CD4-positive, alpha-beta T cell treated with Interleukin-6 for 4 hours (primary cell): ENCODE results near the gene CA6.
A peak's percentile ranks its signal among the peaks of the same experiment; 100 is the strongest.
"Not testable (repeated sequence)": the region's sequence is repeated elsewhere in the genome, so short reads cannot be mapped to it uniquely, and the experiment has no call there.

Experiments
- DNase-seq: peaks from one replicate; pipeline ENCODE4 v3.0.0-alpha.2; 2020; ENCODE audit warnings: mixed read lengths

Gene CA6

GRCh38 chr1:8945568-8945967 lies at the start of gene CA6:
Gene CA6 (plus strand): TSS chr1:8945868. CDS start chr1:8945887, 19 bp downstream.
- DNase-seq, result no peak

- DNase-seq, result not testable (repeated sequence)
These were observed 48.9 kb upstream of the CA6 start for GRCh38 chr1:8896775-8897174.

GRCh38 chr1:8897505-8897904 lies 48.2 kb upstream of the CA6 start:
- DNase-seq, result not testable (repeated sequence)

- DNase-seq, result not testable (repeated sequence)
These were observed 47.2 kb upstream of the CA6 start for GRCh38 chr1:8898418-8898817.

- DNase-seq, result no peak
These were observed 46.6 kb upstream of the CA6 start for GRCh38 chr1:8899046-8899445.

- DNase-seq, result not testable (repeated sequence)
These were observed 45.0 kb upstream of the CA6 start for GRCh38 chr1:8900684-8901083.

GRCh38 chr1:8902765-8903164 lies 42.9 kb upstream of the CA6 start:
- DNase-seq, result no peak

- DNase-seq, result peak; percentile 26
These were observed 42.3 kb upstream of the CA6 start for GRCh38 chr1:8903410-8903809.

GRCh38 chr1:8903908-8904650 lies 41.6 kb upstream of the CA6 start:
- no peak for DNase-seq

GRCh38 chr1:8905582-8906191 lies 40.0 kb upstream of the CA6 start:
- DNase-seq, result no peak

GRCh38 chr1:8908388-8909151 lies 37.1 kb upstream of the CA6 start:
- no peak for DNase-seq

GRCh38 chr1:8910331-8910730 lies 35.3 kb upstream of the CA6 start:
- DNase-seq, result no peak

- no peak for DNase-seq
These were observed 34.8 kb upstream of the CA6 start for GRCh38 chr1:8910914-8911313.

- no peak for DNase-seq
These were observed 34.0 kb upstream of the CA6 start for GRCh38 chr1:8911416-8912309.

- no peak for DNase-seq
These were observed 32.2 kb upstream of the CA6 start for GRCh38 chr1:8913457-8913856.

GRCh38 chr1:8914466-8914865 lies 31.2 kb upstream of the CA6 start:
- no peak for DNase-seq

GRCh38 chr1:8915446-8915845 lies 30.2 kb upstream of the CA6 start:
- no peak for DNase-seq

GRCh38 chr1:8917536-8917935 lies 28.1 kb upstream of the CA6 start:
- DNase-seq, result not testable (repeated sequence)

- DNase-seq, result no peak
These were observed 22.7 kb upstream of the CA6 start for GRCh38 chr1:8922962-8923361.

GRCh38 chr1:8925406-8925805 lies 20.3 kb upstream of the CA6 start:
- no peak for DNase-seq

- no peak for DNase-seq
These were observed 19.7 kb upstream of the CA6 start for GRCh38 chr1:8925960-8926359.
